Smooth muscle cell (in vitro differentiated cells): ENCODE data around the gene ALOX15B. TPM values are rescaled to one million over a fixed set of nuclear protein-coding genes. Genes with fewer than 3 reads are reported as not detected.

Experiments used
- DNase-seq: peaks from one replicate; lab custom pipeline; 2025; ENCODE audit not compliant: unreplicated experiment; lab: John Stamatoyannopoulos, UW
- H2AFZ ChIP-seq: fragments of 200-600 bp; sonication (generic); 2 replicates; pipeline ENCODE4 v1.6.0; 2016; ENCODE audit warnings: antibody characterized with exemption, low read depth, mild to moderate bottlenecking
- H3F3A ChIP-seq: fragments of 200-600 bp; sonication (generic); 2 replicates; pipeline ENCODE4 v1.6.0; 2017; ENCODE audit warnings: antibody characterized with exemption, low read depth
- H3K27ac ChIP-seq: fragments of 200-600 bp; sonication (generic); 2 replicates; pipeline ENCODE4 v1.5.1; 2016; ENCODE audit warnings: low read depth, mild to moderate bottlenecking
- H3K27me3 ChIP-seq: fragments of 200-600 bp; sonication (generic); 2 replicates; pipeline ENCODE4 v1.6.1; 2016; ENCODE audit warnings: low read depth, mild to moderate bottlenecking
- H3K36me3 ChIP-seq: fragments of 200-600 bp; sonication (generic); 2 replicates; pipeline ENCODE4 v1.5.1; 2016; ENCODE audit warnings: low read depth
- H3K4me1 ChIP-seq: fragments of 200-600 bp; sonication (generic); 2 replicates; pipeline ENCODE4 v1.5.1; 2016; ENCODE audit warnings: low read depth
- H3K4me2 ChIP-seq: fragments of 200-600 bp; sonication (generic); 2 replicates; pipeline ENCODE4 v1.6.0; 2016; ENCODE audit warnings: mild to moderate bottlenecking
- H3K4me3 ChIP-seq: fragments of 200-600 bp; sonication (generic); 2 replicates; pipeline ENCODE4 v1.5.1; 2016; ENCODE audit warnings: mild to moderate bottlenecking
- H3K79me2 ChIP-seq: fragments of 200-600 bp; sonication (generic); 2 replicates; pipeline ENCODE4 v1.6.0; 2016; ENCODE audit warnings: low read depth, mild to moderate bottlenecking
- H3K9ac ChIP-seq: fragments of 200-600 bp; sonication (generic); 2 replicates; pipeline ENCODE4 v1.6.0; 2016; ENCODE audit warnings: low read depth
- H3K9me3 ChIP-seq: fragments of 200-600 bp; sonication (generic); replicated peaks from 2 replicates; pipeline ENCODE4 v1.5.1; 2016; ENCODE audit warnings: low read depth
- H4K20me1 ChIP-seq: fragments of 200-600 bp; sonication (generic); 2 replicates; pipeline ENCODE4 v1.6.0; 2016; ENCODE audit warnings: low read depth
- WGBS: methylation state at CpG from one replicate; pipeline ENCODE4 v1.1.7; 2016; ENCODE audit warnings: low lambda C conversion rate; 5-methylcytosine and 5-hydroxymethylcytosine counted together
- polyA plus RNA-seq: library from polyadenylated mRNA; unstranded; fragments of >200 nt; fragmentation: Nextera tagmentation; extraction: Ambion mirVana; gene quantifications from 2 replicates; pipeline ENCODE4 v1.2.1, GENCODE V29; 2016
- total RNA-seq: library from RNA; depleted of rRNA; stranded (reverse); fragments of >200 nt; gene quantifications from 2 replicates; pipeline ENCODE4 v1.2.3, GENCODE V29; 2014
- TF ChIP-seq, protein P1 (sequence below): fragments of 200-600 bp; sonication (generic); IDR thresholded peaks from 2 replicates; pipeline ENCODE4 v1.5.1; 2017; ENCODE audit warnings: borderline replicate concordance, mild to moderate bottlenecking, antibody characterized with exemption; ENCODE audit not compliant: insufficient read depth, poor library complexity, severe bottlenecking

Gene ALOX15B
- total and polyA plus RNA-seq, 2 experiments from 2014 or later, result 0.27 to 0.69 TPM

- H3K4me2 ChIP-seq, result no peak overlapping the region
- no peak overlapping the region for H3K27ac ChIP-seq
- H3K4me1 ChIP-seq, result peaks cover 3% of the 10 kb centered on the region
- H3K79me2 ChIP-seq, result no peaks in the 10 kb centered on the region
- TF ChIP-seq, protein P1, sequence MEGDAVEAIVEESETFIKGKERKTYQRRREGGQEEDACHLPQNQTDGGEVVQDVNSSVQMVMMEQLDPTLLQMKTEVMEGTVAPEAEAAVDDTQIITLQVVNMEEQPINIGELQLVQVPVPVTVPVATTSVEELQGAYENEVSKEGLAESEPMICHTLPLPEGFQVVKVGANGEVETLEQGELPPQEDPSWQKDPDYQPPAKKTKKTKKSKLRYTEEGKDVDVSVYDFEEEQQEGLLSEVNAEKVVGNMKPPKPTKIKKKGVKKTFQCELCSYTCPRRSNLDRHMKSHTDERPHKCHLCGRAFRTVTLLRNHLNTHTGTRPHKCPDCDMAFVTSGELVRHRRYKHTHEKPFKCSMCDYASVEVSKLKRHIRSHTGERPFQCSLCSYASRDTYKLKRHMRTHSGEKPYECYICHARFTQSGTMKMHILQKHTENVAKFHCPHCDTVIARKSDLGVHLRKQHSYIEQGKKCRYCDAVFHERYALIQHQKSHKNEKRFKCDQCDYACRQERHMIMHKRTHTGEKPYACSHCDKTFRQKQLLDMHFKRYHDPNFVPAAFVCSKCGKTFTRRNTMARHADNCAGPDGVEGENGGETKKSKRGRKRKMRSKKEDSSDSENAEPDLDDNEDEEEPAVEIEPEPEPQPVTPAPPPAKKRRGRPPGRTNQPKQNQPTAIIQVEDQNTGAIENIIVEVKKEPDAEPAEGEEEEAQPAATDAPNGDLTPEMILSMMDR, result no peak
- H3F3A ChIP-seq, result no peaks in the 10 kb centered on the region
- no peaks in the 10 kb centered on the region for H3K9me3 ChIP-seq
- peaks cover 9% of the 10 kb centered on the region for H3K27me3 ChIP-seq
- no peak overlapping the region for H3K9ac ChIP-seq
- WGBS, result 93% methylated on average over 17 of the region's 17 CpGs
- no peaks in the 10 kb centered on the region for H3K36me3 ChIP-seq
- H3K4me3 ChIP-seq, result no peak overlapping the region
- H2AFZ ChIP-seq, result no peak overlapping the region
- no peak for DNase-seq
- no peaks in the 10 kb centered on the region for H4K20me1 ChIP-seq
Observed at GRCh38 chr17:8012996-8013640, 25.7 kb upstream of the ALOX15B start.

GRCh38 chr17:8013731-8014557, 24.9 kb upstream of the ALOX15B start:
- TF ChIP-seq, protein P1, result no peak
- H3K27ac ChIP-seq, result no peak overlapping the region

GRCh38 chr17:8014558-8014850, 24.4 kb upstream of the ALOX15B start:
- no peaks in the 10 kb centered on the region for H3K36me3 ChIP-seq
- no peaks in the 10 kb centered on the region for H3F3A ChIP-seq
- no peak overlapping the region for H3K9ac ChIP-seq
- H3K27me3 ChIP-seq, result peaks cover 9% of the 10 kb centered on the region
- peaks cover 14% of the 10 kb centered on the region for H3K4me1 ChIP-seq
- H3K79me2 ChIP-seq, result no peaks in the 10 kb centered on the region
- TF ChIP-seq, protein P1, result no peak
- no peak overlapping the region for H2AFZ ChIP-seq
- WGBS, result 89% methylated on average over 9 of the region's 9 CpGs
- DNase-seq, result no peak
- H3K9me3 ChIP-seq, result no peaks in the 10 kb centered on the region
- H3K27ac ChIP-seq, result no peak overlapping the region
- no peak overlapping the region for H3K4me2 ChIP-seq
- H4K20me1 ChIP-seq, result no peaks in the 10 kb centered on the region
- no peak overlapping the region for H3K4me3 ChIP-seq

More at GRCh38 chr17:8013731-8014557, 24.9 kb upstream of the ALOX15B start:
- Histone ChIP-seq H3K36me3 (no peaks in the 10 kb centered on the region), H3K79me2 (no peaks in the 10 kb centered on the region), H2AFZ (no peak overlapping the region), H3K4me3 (no peak overlapping the region), H3K9me3 (no peaks in the 10 kb centered on the region), H3K4me2 (no peak overlapping the region), H4K20me1 (no peaks in the 10 kb centered on the region), H3K4me1 (peaks cover 9% of the 10 kb centered on the region), H3K27me3 (peaks cover 9% of the 10 kb centered on the region), H3F3A (no peaks in the 10 kb centered on the region), H3K9ac (no peak overlapping the region)
- 87% methylated on average over 12 of the region's 12 CpGs for WGBS
- DNase-seq, result no peak
